HEK293T (cell line): ENCODE data around the gene MYCBP2.

ENCODE experiments used
- CTCF ChIA-PET: fragments of 350-600 bp; formaldehyde crosslinking; extraction: SDS; loops from one replicate; lab custom pipeline; 2021; ENCODE audit warnings: antibody characterized with exemption, inconsistent platforms; lab: Yijun Ruan, JAX
- POLR2A ChIA-PET: fragments of 350-600 bp; formaldehyde crosslinking; extraction: SDS; loops from one replicate; lab custom pipeline; 2020; ENCODE audit warnings: antibody characterized with exemption, inconsistent platforms; lab: Yijun Ruan, JAX
- DNase-seq: peaks from one replicate; pipeline ENCODE4 v3.0.0; 2012; ENCODE audit warnings: mixed read lengths; ENCODE audit errors: extremely low spot score
- ARNT ChIP-seq: fragments of 450-650 bp; IDR thresholded peaks from 2 replicates; pipeline ENCODE4 v1.6.1; 2017; ENCODE audit warnings: mild to moderate bottlenecking
- BHLHE40 ChIP-seq: fragments of 450-650 bp; IDR thresholded peaks from 2 replicates; pipeline ENCODE4 v1.6.1; 2016; ENCODE audit warnings: mild to moderate bottlenecking, moderate library complexity, borderline replicate concordance
- CTBP1 ChIP-seq: fragments of 450-650 bp; IDR thresholded peaks from 2 replicates; pipeline ENCODE4 v1.6.1; 2016; ENCODE audit warnings: borderline replicate concordance
- ELF4 ChIP-seq: fragments of 450-650 bp; IDR thresholded peaks from 2 replicates; pipeline ENCODE4 v1.6.1; 2017; ENCODE audit warnings: antibody characterized with exemption
- FOXA1 ChIP-seq: fragments of 450-650 bp; IDR thresholded peaks from 2 replicates; pipeline ENCODE4 v1.6.1; 2016; ENCODE audit warnings: mild to moderate bottlenecking
- FOXK2 ChIP-seq: fragments of 450-650 bp; IDR thresholded peaks from 2 replicates; pipeline ENCODE4 v1.6.1; 2016; ENCODE audit warnings: mild to moderate bottlenecking
- FOXM1 ChIP-seq: fragments of 450-650 bp; IDR thresholded peaks from 2 replicates; pipeline ENCODE4 v1.6.1; 2017; ENCODE audit warnings: mild to moderate bottlenecking, borderline replicate concordance
- HDGF ChIP-seq: fragments of 450-650 bp; IDR thresholded peaks from 2 replicates; pipeline ENCODE4 v1.6.1; 2017; ENCODE audit warnings: antibody characterized with exemption, borderline replicate concordance
- L3MBTL2 ChIP-seq: fragments of 450-650 bp; conservative IDR thresholded peaks from 2 replicates; pipeline ENCODE4 v1.6.1; 2016; ENCODE audit warnings: mild to moderate bottlenecking
- LEF1 ChIP-seq: fragments of 450-650 bp; IDR thresholded peaks from 2 replicates; pipeline ENCODE4 v1.6.1; 2017; ENCODE audit warnings: mild to moderate bottlenecking, borderline replicate concordance
- NFRKB ChIP-seq: fragments of 450-650 bp; IDR thresholded peaks from 2 replicates; pipeline ENCODE4 v1.6.1; 2016; ENCODE audit warnings: mild to moderate bottlenecking, moderate library complexity
- PKNOX1 ChIP-seq: fragments of 450-650 bp; IDR thresholded peaks from 2 replicates; pipeline ENCODE4 v1.6.1; 2016
- SP1 ChIP-seq: fragments of 450-650 bp; IDR thresholded peaks from 2 replicates; pipeline ENCODE4 v1.6.1; 2017
- SUZ12 ChIP-seq: fragments of 450-650 bp; IDR thresholded peaks from 2 replicates; pipeline ENCODE4 v1.6.1; 2016; ENCODE audit warnings: mild to moderate bottlenecking
- TARDBP ChIP-seq: fragments of 450-650 bp; IDR thresholded peaks from 2 replicates; pipeline ENCODE4 v1.6.1; 2016
- ZNF384 ChIP-seq: fragments of 450-650 bp; IDR thresholded peaks from 2 replicates; pipeline ENCODE4 v1.6.1; 2016

MYCBP2 gene

GRCh38 chr13:77300176-77301037, 26.5 kb downstream of the MYCBP2 start:
- ChIA-PET POLR2A (interaction anchor here (0.9 to 1.1 kb wide), 2 partner anchors 26 to 29 kb away, joined by 3 to 5 read pairs; partner anchors contain the start of gene MYCBP2), CTCF (no interaction called here)
- no peak for TF ChIP-seq PKNOX1
- TF ChIP-seq FOXM1 = no peak
- TF ChIP-seq ZNF384 = no peak
- TF ChIP-seq FOXK2 = no peak
- TF ChIP-seq SP1 = no peak
- TF ChIP-seq ARNT = no peak
- TF ChIP-seq ELF4 = no peak
- TF ChIP-seq NFRKB = no peak
- TF ChIP-seq BHLHE40 = no peak
- no peak for TF ChIP-seq L3MBTL2
- TF ChIP-seq HDGF = no peak
- TF ChIP-seq LEF1 = no peak
- TF ChIP-seq TARDBP = no peak
- TF ChIP-seq FOXA1 = no peak
- no peak for TF ChIP-seq SUZ12
- DNase-seq = no peak

GRCh38 chr13:77299587-77299986, 27.3 kb downstream of the MYCBP2 start:
- CTCF ChIA-PET = no interaction called here
- POLR2A ChIA-PET = interaction anchor here (0.6 kb wide), 1 partner anchor 28 kb away, joined by 3 read pairs; the partner anchor contains the start of gene MYCBP2
- DNase-seq = no peak
- no peak for TF ChIP-seq HDGF
- no peak for TF ChIP-seq L3MBTL2
- no peak for TF ChIP-seq SUZ12
- TF ChIP-seq FOXM1 = no peak
- TF ChIP-seq PKNOX1 = no peak
- TF ChIP-seq ARNT = no peak
- no peak for TF ChIP-seq FOXK2
- no peak for TF ChIP-seq LEF1
- TF ChIP-seq TARDBP = no peak
- no peak for TF ChIP-seq ZNF384
- no peak for TF ChIP-seq NFRKB
- no peak for TF ChIP-seq BHLHE40
- TF ChIP-seq SP1 = no peak
- TF ChIP-seq ELF4 = no peak
- TF ChIP-seq CTBP1 = no peak

GRCh38 chr13:77298426-77298825, 28.5 kb downstream of the MYCBP2 start:
- DNase-seq = no peak
- no peak for TF ChIP-seq CTBP1
- TF ChIP-seq TARDBP = no peak
- TF ChIP-seq LEF1 = no peak
- no peak for TF ChIP-seq FOXA1
- no peak for TF ChIP-seq ARNT
- no peak for TF ChIP-seq HDGF
- TF ChIP-seq BHLHE40 = no peak
- TF ChIP-seq SUZ12 = no peak
- TF ChIP-seq PKNOX1 = no peak
- no peak for TF ChIP-seq L3MBTL2
- CTCF ChIA-PET = interaction anchor here (0.6 kb wide), 1 partner anchor 9 kb away, joined by 3 read pairs; no protein-coding TSS in a partner anchor
- POLR2A ChIA-PET = no interaction called here

GRCh38 chr13:77291774-77292173, 35.1 kb downstream of the MYCBP2 start:
- DNase-seq = no peak
- TF ChIP-seq ARNT = no peak
- no peak for TF ChIP-seq CTBP1
- TF ChIP-seq LEF1 = no peak
- TF ChIP-seq SP1 = no peak
- TF ChIP-seq ZNF384 = no peak
- no peak for TF ChIP-seq L3MBTL2
- no peak for TF ChIP-seq BHLHE40
- no peak for TF ChIP-seq FOXK2
- no peak for TF ChIP-seq PKNOX1
- TF ChIP-seq SUZ12 = no peak
- TF ChIP-seq NFRKB = no peak
- ChIA-PET CTCF (no interaction called here), POLR2A (no interaction called here)

GRCh38 chr13:77290342-77290741, 36.6 kb downstream of the MYCBP2 start:
- no peak for TF ChIP-seq NFRKB
- no peak for TF ChIP-seq L3MBTL2
- TF ChIP-seq FOXK2 = no peak
- no peak for DNase-seq
- ChIA-PET POLR2A (no interaction called here), CTCF (no interaction called here)
